Endothelial cell of umbilical vein (primary cell): ENCODE measurements around the gene CARD8. TPM values are rescaled to one million over a fixed set of nuclear protein-coding genes. Genes with fewer than 3 reads are reported as not detected.

Experiments used
- BruUV-seq: library from RNA; stranded (reverse); fragments of 400-500 nt; replicated peaks from 2 replicates; lab custom pipeline; 2021; lab: Mats Ljungman, UMichigan
- CTCF ChIA-PET: fragments of 300-600, 350-600 bp; sonication (Branson Sonifier 250); formaldehyde crosslinking; loops from one replicate; lab custom pipeline; 2021; ENCODE audit warnings: antibody characterized with exemption, inconsistent platforms; lab: Charles Lee
- POLR2A ChIA-PET: fragments of 300-600, 350-600 bp; sonication (Branson Sonifier 250); formaldehyde crosslinking; loops from one replicate; lab custom pipeline; 2021; ENCODE audit warnings: antibody characterized with exemption, inconsistent platforms; lab: Charles Lee
- DNase-seq: peaks from one replicate; pipeline ENCODE4 v3.0.0-alpha.2; 2011; ENCODE audit warnings: low read depth, low spot score
- FAIRE-seq: peaks from 2 replicates; lab custom pipeline; 2011; peaks lifted over from hg19 to GRCh38; lab: Jason Lieb, UNC
- H2AFZ ChIP-seq: 2 replicates; pipeline ENCODE4 v1.6.0; 2012; ENCODE audit warnings: low read depth, low read length, control low read depth, inconsistent platforms
- H3K27ac ChIP-seq: 2 replicates; pipeline ENCODE4 v1.5.1; 2011; ENCODE audit warnings: low read depth, mild to moderate bottlenecking, control low read depth, low read length, moderate library complexity; ENCODE audit not compliant: insufficient read depth
- H3K27me3 ChIP-seq, 2 experiments: 2 replicates each; pipeline versions ENCODE4 v1.6.0 to v1.6.1; 2011; ENCODE audit warnings: low read length in 2 of 2, mixed read lengths in 1 of 2; ENCODE audit not compliant: control insufficient read depth in 2 of 2, insufficient read depth in 2 of 2
- H3K36me3 ChIP-seq, 2 experiments: 2 replicates in 1 of 2; 3 replicates in 1 of 2; pipeline ENCODE4 v1.5.1; 2011; ENCODE audit warnings: low read length in 2 of 2, mild to moderate bottlenecking in 1 of 2, moderate library complexity in 1 of 2; ENCODE audit not compliant: control insufficient read depth in 2 of 2, insufficient read depth in 2 of 2; ENCODE audit errors: extremely low read depth in 1 of 2
- H3K4me1 ChIP-seq: 3 replicates; pipeline ENCODE4 v1.5.1; 2011; ENCODE audit warnings: mild to moderate bottlenecking, low read length; ENCODE audit not compliant: control insufficient read depth, insufficient read depth; ENCODE audit errors: extremely low read depth
- H3K4me2 ChIP-seq: 2 replicates; pipeline ENCODE4 v1.6.1; 2011; ENCODE audit warnings: low read length, control low read depth, mixed read lengths; ENCODE audit not compliant: insufficient read depth
- H3K4me3 ChIP-seq, 3 experiments: fragments of 200-600 bp in 1 of 3; sonication (generic), shearing (Covaris generic) in 1 of 3; replicated peaks in 1 of 3; 2 replicates each; pipeline ENCODE4 v1.5.1; 2011 to 2016; ENCODE audit warnings: control low read depth in 3 of 3, low read length in 3 of 3, mild to moderate bottlenecking in 2 of 3, inconsistent platforms in 1 of 3, low read depth in 1 of 3, moderate library complexity in 1 of 3; ENCODE audit not compliant: insufficient read depth in 1 of 3
- H3K79me2 ChIP-seq: 2 replicates; pipeline ENCODE4 v1.6.0; 2012; ENCODE audit warnings: low read length, inconsistent platforms; ENCODE audit not compliant: control insufficient read depth, insufficient read depth
- H3K9ac ChIP-seq: replicated peaks from 2 replicates; pipeline ENCODE3; 2011; ENCODE audit warnings: low read length, control low read depth; ENCODE audit not compliant: insufficient read depth; ENCODE audit errors: extremely low read depth
- H3K9me1 ChIP-seq: replicated peaks from 3 replicates; pipeline ENCODE4 v1.6.0; 2011; ENCODE audit warnings: mild to moderate bottlenecking, low read length; ENCODE audit not compliant: control insufficient read depth, insufficient read depth; ENCODE audit errors: extremely low read depth
- H3K9me3 ChIP-seq: replicated peaks from 2 replicates; pipeline ENCODE4 v1.5.1; 2012; ENCODE audit warnings: low read length, inconsistent platforms; ENCODE audit not compliant: control insufficient read depth, insufficient read depth
- H4K20me1 ChIP-seq: replicated peaks from 2 replicates; pipeline ENCODE3; 2011; ENCODE audit warnings: mild to moderate bottlenecking, low read length; ENCODE audit not compliant: control insufficient read depth, insufficient read depth; ENCODE audit errors: extremely low read depth
- CTCF ChIP-seq, 2 donors: IDR thresholded peaks; 1 replicate in 1 of 2; 2 replicates in 1 of 2; pipeline ENCODE4 v1.5.1; 2011; ENCODE audit warnings: low read length in 2 of 2, mild to moderate bottlenecking in 2 of 2, moderate library complexity in 2 of 2, control low read depth in 1 of 2, inconsistent platforms in 1 of 2, low read depth in 1 of 2; ENCODE audit not compliant: insufficient read depth in 1 of 2; ENCODE audit errors: extremely low read depth in 1 of 2
- MAX ChIP-seq: IDR thresholded peaks from 2 replicates; pipeline ENCODE4 v1.6.1; 2011; ENCODE audit not compliant: insufficient read depth, insufficient read length
- POLR2A ChIP-seq: IDR thresholded peaks from 2 replicates; pipeline ENCODE4 v1.6.1; 2012; ENCODE audit warnings: low read depth, mild to moderate bottlenecking, control low read depth, low read length
- POLR2AphosphoS5 ChIP-seq: IDR thresholded peaks from 2 replicates; pipeline ENCODE4 v1.6.1; 2012; ENCODE audit warnings: low read depth, mild to moderate bottlenecking, control low read depth, low read length, moderate library complexity; ENCODE audit not compliant: insufficient read depth
- dilution Hi-C: fragments of 300-500 bp; cut with MboI; formaldehyde crosslinking; loops from one replicate; pipeline ENCODE4 v1.15.0; 2019; ENCODE audit warnings: low sequenced_read_pairs; ENCODE audit not compliant: extremely low pct_ligation_motif_present
- intact Hi-C: fragments of 100-400 bp; cut with micrococcal nuclease; formaldehyde crosslinking; loops from one replicate; pipeline ENCODE4 v1.10.0; 2022
- polyA plus RNA-seq, 4 experiments: library from polyadenylated mRNA; depleted of rRNA in 3 of 4; stranded (reverse) in 3 of 4; unstranded in 1 of 4; fragments of >200 nt; gene quantifications; 2 replicates each; pipeline versions ENCODE4 v1.2.1 to v1.2.3, GENCODE V29; 2011 to 2012; ENCODE audit warnings: missing spikeins in 1 of 4
- total RNA-seq: library from RNA; stranded (reverse); gene quantifications from 2 replicates; pipeline ENCODE4 v1.2.3, GENCODE V29; 2021

Gene CARD8
- total and polyA plus RNA-seq, 2 donors (not counting 3 experiments of a cell fraction or from before 2014, with no cell fraction given): 64.6 to 123 TPM

GRCh38 chr19:48169939-48170803, 85.5 kb downstream of the CARD8 start, which contains the start of the genes LIG1 and ZSWIM9:
Gene LIG1, minus strand, starts transcription at chr19:48170344. Its CDS starts 4,778 bp downstream, at chr19:48165566.
Gene ZSWIM9, plus strand, starts transcription at chr19:48170680. Its CDS starts 1,123 bp downstream, at chr19:48171803.
- Histone ChIP-seq H3K79me2 (peaks cover 28% of the 10 kb centered on the region), H3K36me3 (peaks cover 0 to 6% of the 10 kb centered on the region in 2 experiments), H3K27ac (peak within 1 kb of the TSS; percentile 76), H3K9me1 (no peaks in the 10 kb centered on the region), H4K20me1 (no peaks in the 10 kb centered on the region), H2AFZ (peak within 1 kb of the TSS; percentile 99), H3K27me3 (no peaks in the 10 kb centered on the region), H3K4me3 (peak within 1 kb of the TSS; percentile 69 to 88 (median 87)), H3K9ac (peak within 1 kb of the TSS; percentile 85), H3K4me2 (peak within 1 kb of the TSS; percentile 92), H3K4me1 (peaks cover 13% of the 10 kb centered on the region), H3K9me3 (no peaks in the 10 kb centered on the region)
- ChIA-PET CTCF (interaction anchor here (0.6 to 1.5 kb wide), 7 partner anchors 10 to 67 kb away, joined by 3 to 15 read pairs (median 4); no protein-coding TSS in a partner anchor), POLR2A (interaction anchor here (0.6 to 1.0 kb wide), 5 partner anchors 16 to 1079 kb away, joined by 3 to 9 read pairs (median 3); no protein-coding TSS in a partner anchor)
- DNase-seq (peak; percentile 97), FAIRE-seq (peak; percentile 93)
- intact Hi-C loops (loop anchor here (1.0 to 5.0 kb wide), 7 partner anchors 18 to 402 kb away; no protein-coding TSS in a partner anchor), dilution Hi-C loops (no loop called here)
- no peak for TF ChIP-seq MAX
- no peak for TF ChIP-seq POLR2A
- TF ChIP-seq CTCF (IDR thresholded peaks at IDR 0.05; ENCODE audit: extremely low read depth in 1 of 2, insufficient read depth in 1 of 2, low read depth in 1 of 2, low read length in 2 of 2): peak in 1 of 2 donors; percentile 20
- peak; percentile 38 for TF ChIP-seq POLR2AphosphoS5
- BruUV-seq: no TSS peak
